Neutrophil (primary cell): ENCODE measurements around the gene CCR5.
"Not testable (repeated sequence)": the region's sequence is repeated elsewhere in the genome, so short reads cannot be mapped to it uniquely, and the experiment has no call there.

ENCODE experiments used
- H3K27ac ChIP-seq: fragments of 200-600 bp; sonication (generic); 2 replicates; pipeline ENCODE4 v1.5.1; 2016; ENCODE audit warnings: mild to moderate bottlenecking, moderate library complexity
- H3K27me3 ChIP-seq: fragments of 200-600 bp; sonication (generic); 2 replicates; pipeline ENCODE4 v1.6.0; 2016; ENCODE audit warnings: mild to moderate bottlenecking
- H3K36me3 ChIP-seq: fragments of 200-600 bp; sonication (generic); 2 replicates; pipeline ENCODE4 v1.5.1; 2017
- H3K4me1 ChIP-seq, 2 experiments: fragments of 200-600 bp in 1 of 2; sonication (generic) in 1 of 2; 1 replicate in 1 of 2; 2 replicates in 1 of 2; pipeline versions ENCODE4 v1.5.1 to v1.6.1; 2013 to 2016; ENCODE audit warnings: low read depth in 1 of 2, low read length in 1 of 2, mild to moderate bottlenecking in 1 of 2, moderate library complexity in 1 of 2; ENCODE audit not compliant: control insufficient read depth in 1 of 2, insufficient read depth in 1 of 2
- H3K4me3 ChIP-seq, 2 experiments: fragments of 200-600 bp in 1 of 2; sonication (generic) in 1 of 2; 1 replicate in 1 of 2; 2 replicates in 1 of 2; pipeline ENCODE4 v1.5.1; 2013 to 2016; ENCODE audit warnings: low read depth in 1 of 2, low read length in 1 of 2, mild to moderate bottlenecking in 1 of 2, moderate library complexity in 1 of 2
- H3K9me3 ChIP-seq: fragments of 200-600 bp; sonication (generic); 2 replicates; pipeline ENCODE4 v1.5.1; 2016
- CTCF ChIP-seq: fragments of 200-600 bp; sonication (generic); IDR thresholded peaks from 2 replicates; pipeline ENCODE4 v1.5.1; 2016; ENCODE audit warnings: antibody characterized with exemption

The CCR5 gene

GRCh38 chr3:46370839-46371518 lies at the start of gene CCR5:
TSS of gene CCR5 (plus strand) at chr3:46370946. CDS start at chr3:46372903, 1,957 bp downstream.
- H3K27me3 ChIP-seq = peaks cover 5% of the 10 kb centered on the region
- H3K9me3 ChIP-seq = no peaks in the 10 kb centered on the region
- no peak for TF ChIP-seq CTCF
- H3K4me3 ChIP-seq = no peak within 1 kb of the TSS
- no peak within 1 kb of the TSS for H3K27ac ChIP-seq
- H3K4me1 ChIP-seq = peaks cover 0 to 5% of the 10 kb centered on the region in 2 experiments
- H3K36me3 ChIP-seq = no peaks in the 10 kb centered on the region

GRCh38 chr3:46321461-46322104 lies 49.2 kb upstream of the CCR5 start:
- Histone ChIP-seq H3K27ac (no peak overlapping the region), H3K4me3 (no peak overlapping the region), H3K9me3 (no peaks in the 10 kb centered on the region), H3K36me3 (no peaks in the 10 kb centered on the region), H3K4me1 (no peaks in the 10 kb centered on the region), H3K27me3 (no peaks in the 10 kb centered on the region)
- no peak for TF ChIP-seq CTCF

- Histone ChIP-seq H3K27me3 (no peaks in the 10 kb centered on the region), H3K4me3 (no peak overlapping the region), H3K36me3 (no peaks in the 10 kb centered on the region), H3K27ac (no peak overlapping the region), H3K9me3 (no peaks in the 10 kb centered on the region), H3K4me1 (no peaks in the 10 kb centered on the region)
- TF ChIP-seq CTCF = no peak
Measured at GRCh38 chr3:46324036-46324435, 46.7 kb upstream of the CCR5 start.

GRCh38 chr3:46325645-46326300 lies 45.0 kb upstream of the CCR5 start:
- Histone ChIP-seq H3K36me3 (no peaks in the 10 kb centered on the region), H3K27me3 (no peaks in the 10 kb centered on the region), H3K27ac (no peak overlapping the region), H3K4me1 (no peaks in the 10 kb centered on the region), H3K9me3 (no peaks in the 10 kb centered on the region), H3K4me3 (no peak overlapping the region)
- no peak for TF ChIP-seq CTCF

GRCh38 chr3:46330676-46331075 lies 40.1 kb upstream of the CCR5 start:
- H3K36me3 ChIP-seq, H3K9me3 ChIP-seq, H3K4me3 ChIP-seq, H3K27ac ChIP-seq, H3K27me3 ChIP-seq, H3K4me1 ChIP-seq: not testable (repeated sequence)
